ENCODE data around the gene SLIT3.

The SLIT3 gene

DNA sequence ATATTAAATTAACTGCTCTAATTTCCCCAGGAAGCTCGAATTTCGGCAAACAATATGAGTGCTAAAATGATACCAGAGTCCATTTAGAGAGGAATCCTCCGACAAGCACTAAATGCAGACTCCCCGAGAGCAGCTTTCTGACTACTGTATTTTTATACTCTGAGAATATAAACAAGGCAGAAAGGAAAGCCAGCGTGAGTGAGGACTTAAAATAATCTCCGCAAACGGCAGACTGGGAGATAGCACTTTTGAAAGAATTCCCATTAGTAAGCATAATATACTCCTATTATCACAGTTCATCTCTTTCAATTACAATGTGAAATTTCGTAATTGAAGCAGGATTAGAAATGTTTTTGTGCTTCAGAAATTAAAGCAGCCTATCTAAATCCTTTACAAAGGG lies 452.4 kb downstream of the SLIT3 start:
- no peaks in the 10 kb centered on the region for H3K36me3 Mint-ChIP-seq (ENCODE audit: low read depth)
- H3K27me3 Mint-ChIP-seq (ENCODE audit: low read depth) = peaks cover 16% of the 10 kb centered on the region
- H3K4me1 Mint-ChIP-seq = peaks cover 37% of the 10 kb centered on the region
- TF ChIP-seq, protein P1, sequence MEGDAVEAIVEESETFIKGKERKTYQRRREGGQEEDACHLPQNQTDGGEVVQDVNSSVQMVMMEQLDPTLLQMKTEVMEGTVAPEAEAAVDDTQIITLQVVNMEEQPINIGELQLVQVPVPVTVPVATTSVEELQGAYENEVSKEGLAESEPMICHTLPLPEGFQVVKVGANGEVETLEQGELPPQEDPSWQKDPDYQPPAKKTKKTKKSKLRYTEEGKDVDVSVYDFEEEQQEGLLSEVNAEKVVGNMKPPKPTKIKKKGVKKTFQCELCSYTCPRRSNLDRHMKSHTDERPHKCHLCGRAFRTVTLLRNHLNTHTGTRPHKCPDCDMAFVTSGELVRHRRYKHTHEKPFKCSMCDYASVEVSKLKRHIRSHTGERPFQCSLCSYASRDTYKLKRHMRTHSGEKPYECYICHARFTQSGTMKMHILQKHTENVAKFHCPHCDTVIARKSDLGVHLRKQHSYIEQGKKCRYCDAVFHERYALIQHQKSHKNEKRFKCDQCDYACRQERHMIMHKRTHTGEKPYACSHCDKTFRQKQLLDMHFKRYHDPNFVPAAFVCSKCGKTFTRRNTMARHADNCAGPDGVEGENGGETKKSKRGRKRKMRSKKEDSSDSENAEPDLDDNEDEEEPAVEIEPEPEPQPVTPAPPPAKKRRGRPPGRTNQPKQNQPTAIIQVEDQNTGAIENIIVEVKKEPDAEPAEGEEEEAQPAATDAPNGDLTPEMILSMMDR (IDR thresholded peaks at IDR 0.05; ENCODE audit: unreplicated experiment in 3 of 3) = no peak
- H3K27ac Mint-ChIP-seq = peak overlapping the region in 1 of 3 experiments; percentile 22
- peak overlapping the region in 1 of 3 experiments; percentile 11 for H3K4me3 Mint-ChIP-seq
- no peaks in the 10 kb centered on the region for H3K9me3 Mint-ChIP-seq

DNA sequence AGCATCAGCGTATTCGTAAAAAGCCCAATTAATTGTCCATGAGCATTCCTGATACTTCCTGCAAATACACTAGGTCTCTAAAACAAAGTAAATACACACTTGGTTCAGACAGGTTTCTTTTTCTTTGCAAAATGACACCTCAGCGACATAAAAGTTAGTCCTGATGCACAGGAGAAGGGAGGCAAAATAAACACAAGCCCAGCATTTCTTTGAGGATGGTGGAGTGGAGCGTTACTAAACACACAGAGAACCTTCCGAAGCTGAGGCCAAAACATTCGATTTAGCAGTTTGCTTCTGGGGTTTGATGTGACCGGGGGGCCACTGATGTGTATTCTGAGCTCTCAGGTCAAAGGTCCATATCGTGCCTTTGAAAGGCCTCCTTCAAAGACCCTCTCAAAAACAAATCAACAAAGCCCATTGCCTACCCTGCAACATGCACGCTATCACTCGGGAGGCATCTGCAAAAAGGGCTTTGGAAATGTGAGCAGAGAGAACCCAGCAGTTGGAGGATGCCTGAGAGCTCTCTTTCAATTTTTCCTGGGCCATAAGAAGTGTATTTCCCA lies 453.3 kb downstream of the SLIT3 start:
- TF ChIP-seq, protein P1 (IDR thresholded peaks at IDR 0.05; ENCODE audit: unreplicated experiment in 3 of 3) = no peak
- H3K4me1 Mint-ChIP-seq = peaks cover 39% of the 10 kb centered on the region
- H3K27me3 Mint-ChIP-seq (ENCODE audit: low read depth) = peaks cover 20% of the 10 kb centered on the region
- no peaks in the 10 kb centered on the region for H3K36me3 Mint-ChIP-seq (ENCODE audit: low read depth)
- H3K27ac Mint-ChIP-seq = no peak overlapping the region
- no peak overlapping the region for H3K4me3 Mint-ChIP-seq
- H3K9me3 Mint-ChIP-seq = no peaks in the 10 kb centered on the region

DNA sequence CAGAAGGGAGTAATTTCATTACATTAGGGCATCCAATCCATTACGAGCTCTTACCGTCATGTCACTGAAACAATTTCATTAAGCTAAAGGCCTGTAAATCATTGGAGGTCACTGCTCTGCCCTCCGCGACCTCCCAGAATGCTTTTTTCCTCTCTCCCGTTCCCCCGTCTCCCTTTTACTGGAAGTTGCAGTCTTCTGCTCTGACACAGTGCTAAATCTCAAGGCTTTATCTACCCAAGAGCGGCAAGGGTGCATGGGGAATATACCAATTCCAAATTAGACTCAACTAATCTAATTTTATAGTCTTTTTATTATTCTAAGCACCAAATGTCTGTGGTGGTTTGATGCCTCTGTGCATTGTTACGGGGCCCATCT lies 456.0 kb downstream of the SLIT3 start:
- H3K27me3 Mint-ChIP-seq (ENCODE audit: low read depth) = peaks cover 25% of the 10 kb centered on the region
- H3K27ac Mint-ChIP-seq = peak overlapping the region; percentile 3 to 60 (median 8)
- H3K4me1 Mint-ChIP-seq = peaks cover 29% of the 10 kb centered on the region
- TF ChIP-seq, protein P1 (IDR thresholded peaks at IDR 0.05; ENCODE audit: unreplicated experiment in 3 of 3) = no peak
- H3K9me3 Mint-ChIP-seq = no peaks in the 10 kb centered on the region
- peak overlapping the region; percentile 73 to 79 (median 77) for H3K4me3 Mint-ChIP-seq
- peaks cover 6% of the 10 kb centered on the region for H3K36me3 Mint-ChIP-seq (ENCODE audit: low read depth)

DNA sequence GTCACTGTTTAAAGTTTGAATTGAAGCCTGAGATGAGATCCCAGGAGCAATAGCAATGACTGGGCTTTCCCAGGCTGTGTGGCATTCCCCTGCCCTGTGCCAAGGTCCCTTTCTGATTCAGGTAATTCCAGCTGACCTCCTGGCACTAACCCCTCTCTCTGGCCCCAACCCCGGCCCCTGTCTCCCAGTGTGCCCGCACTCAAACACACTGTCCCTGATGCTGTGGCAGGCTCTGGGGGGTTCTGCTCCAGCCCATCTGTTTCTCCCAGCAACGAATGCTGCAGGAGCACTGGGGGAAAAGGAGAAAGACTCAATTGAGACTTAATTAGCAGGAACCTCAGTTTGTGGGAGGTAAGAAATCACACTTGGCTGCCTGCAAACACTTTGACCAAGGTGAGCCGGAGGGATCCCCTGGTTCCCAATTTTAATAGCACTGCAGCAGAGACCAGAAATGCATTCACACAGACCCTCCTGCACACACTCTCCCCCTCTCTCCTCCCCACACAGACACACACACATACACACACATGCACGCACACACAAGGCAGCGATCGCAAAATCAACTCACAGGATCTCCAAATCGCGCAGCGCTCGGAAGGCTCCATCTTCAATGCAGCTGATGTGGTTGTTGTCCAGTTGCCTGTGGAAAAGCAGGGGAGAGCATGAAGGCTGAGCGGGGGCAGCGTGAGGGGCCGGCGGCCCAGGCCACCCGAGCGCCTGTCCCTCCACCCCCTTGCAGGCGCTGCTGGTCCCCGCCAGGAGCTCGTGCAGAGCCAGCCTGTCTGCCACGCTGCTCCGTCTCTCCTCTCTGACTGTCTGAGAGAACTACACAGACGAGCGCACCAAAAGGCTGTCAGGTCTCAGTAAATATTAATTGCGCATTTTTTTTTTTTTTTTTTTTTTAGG lies 456.7 kb downstream of the SLIT3 start:
- peaks cover 6% of the 10 kb centered on the region for H3K36me3 Mint-ChIP-seq (ENCODE audit: low read depth)
- peaks cover 29% of the 10 kb centered on the region for H3K4me1 Mint-ChIP-seq
- TF ChIP-seq, protein P1 (IDR thresholded peaks at IDR 0.05; ENCODE audit: unreplicated experiment in 3 of 3) = no peak
- no peaks in the 10 kb centered on the region for H3K9me3 Mint-ChIP-seq
- peak overlapping the region; percentile 76 to 79 (median 77) for H3K4me3 Mint-ChIP-seq
- peaks cover 27% of the 10 kb centered on the region for H3K27me3 Mint-ChIP-seq (ENCODE audit: low read depth)
- peak overlapping the region; percentile 8 to 60 (median 20) for H3K27ac Mint-ChIP-seq

DNA sequence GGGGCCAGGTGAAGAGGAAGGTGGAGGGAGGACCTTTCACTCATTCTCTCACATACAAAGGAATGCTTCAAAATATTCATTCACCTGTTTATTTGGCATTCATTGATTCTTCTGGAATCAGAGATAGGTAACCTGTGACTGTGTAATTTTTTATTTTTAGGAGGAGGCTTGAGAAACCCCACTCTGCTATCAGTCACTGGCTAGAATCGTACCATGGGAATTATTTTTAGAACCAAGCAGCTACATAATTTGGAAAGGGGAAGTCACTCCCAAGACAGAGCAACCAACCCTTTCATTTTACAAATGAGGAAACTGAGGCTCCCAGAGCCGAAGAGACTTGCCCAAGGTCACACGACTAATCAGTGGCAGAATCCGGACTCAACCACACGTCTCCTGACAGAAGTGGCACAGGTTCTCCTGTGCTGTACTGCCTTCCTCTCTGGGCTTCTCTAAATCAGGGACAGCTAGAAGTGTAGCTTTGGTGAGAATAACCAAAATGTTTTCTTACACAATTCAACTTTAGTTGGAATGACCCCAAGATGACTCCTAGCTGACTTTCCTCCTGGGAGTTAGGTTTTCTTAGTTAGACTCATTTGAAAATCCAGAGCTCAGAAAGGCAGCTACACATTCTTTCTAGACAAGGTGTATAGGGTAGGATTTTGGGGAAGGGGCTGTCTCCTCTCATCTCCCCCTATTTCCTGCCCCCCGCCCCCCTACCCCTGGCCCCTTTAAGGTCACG lies 457.5 kb downstream of the SLIT3 start:
- TF ChIP-seq, protein P1 (IDR thresholded peaks at IDR 0.05; ENCODE audit: unreplicated experiment in 3 of 3) = no peak
- Mint-ChIP-seq H3K4me1 (peaks cover 25% of the 10 kb centered on the region), H3K36me3 (ENCODE audit: low read depth) (peaks cover 6% of the 10 kb centered on the region), H3K9me3 (no peaks in the 10 kb centered on the region), H3K4me3 (peak overlapping the region in 1 of 3 experiments; percentile 41), H3K27ac (no peak overlapping the region), H3K27me3 (ENCODE audit: low read depth) (peaks cover 27% of the 10 kb centered on the region)

All from nephron (organoid).